Measurements from ENCODE around the gene RPL39L. TPM values are rescaled to one million over a fixed set of nuclear protein-coding genes. Genes with fewer than 3 reads are reported as not detected.

RPL39L gene
- total RNA-seq, 2 donors from 2014 or later = 5.8 to 9.4 TPM

- DNase-seq (ENCODE audit: low spot score) = no peak
- intact Hi-C loops (cut with DNase I) = no loop called here
Observed at GRCh38 chr3:187074846-187075245, 64.5 kb downstream of the RPL39L start.

- no peak for DNase-seq (ENCODE audit: low spot score)
- intact Hi-C loops (cut with DNase I) = no loop called here
Observed at GRCh38 chr3:187073581-187074098, 65.7 kb downstream of the RPL39L start.

- intact Hi-C loops (cut with DNase I) = no loop called here
- DNase-seq (ENCODE audit: low spot score) = no peak
Observed at GRCh38 chr3:187072511-187072910, 66.8 kb downstream of the RPL39L start.

- intact Hi-C loops (cut with DNase I) = no loop called here
- DNase-seq (ENCODE audit: low spot score) = no peak
Observed at GRCh38 chr3:187072102-187072501, 67.2 kb downstream of the RPL39L start.

Other genes with a start within 250 kb of the RPL39L start
- 10 to 100 TPM; 41.9 to 53.3 TPM for gene ST6GAL1, start 209.0 kb downstream of the RPL39L start, total RNA-seq
- not detected for gene RTP1, start 58.0 kb upstream of the RPL39L start, total RNA-seq
- gene MASP1, start 152.2 kb upstream of the RPL39L start, total RNA-seq = 10 to 100 TPM; 13.9 to 21.1 TPM
- 1 to 10 TPM; 2.7 to 3.0 TPM for gene RTP4, start 228.9 kb upstream of the RPL39L start, total RNA-seq

Measured in posterior vena cava (tissue), 2 donors.